DMS114 treated with DMSO at 0.1 percent for 48 hours (cell line): Measurements from ENCODE around the gene AMIGO3.

Experiments
- DNase-seq: peaks from one replicate; lab custom pipeline; 2025; ENCODE audit not compliant: unreplicated experiment; lab: John Stamatoyannopoulos, UW

AMIGO3 gene

GRCh38 chr3:49725906-49726681 is 6.6 kb upstream of the AMIGO3 start:
- DNase-seq, result no peak

- no peak for DNase-seq
These were observed 5.1 kb upstream of the AMIGO3 start for GRCh38 chr3:49724586-49724985.

DNA sequence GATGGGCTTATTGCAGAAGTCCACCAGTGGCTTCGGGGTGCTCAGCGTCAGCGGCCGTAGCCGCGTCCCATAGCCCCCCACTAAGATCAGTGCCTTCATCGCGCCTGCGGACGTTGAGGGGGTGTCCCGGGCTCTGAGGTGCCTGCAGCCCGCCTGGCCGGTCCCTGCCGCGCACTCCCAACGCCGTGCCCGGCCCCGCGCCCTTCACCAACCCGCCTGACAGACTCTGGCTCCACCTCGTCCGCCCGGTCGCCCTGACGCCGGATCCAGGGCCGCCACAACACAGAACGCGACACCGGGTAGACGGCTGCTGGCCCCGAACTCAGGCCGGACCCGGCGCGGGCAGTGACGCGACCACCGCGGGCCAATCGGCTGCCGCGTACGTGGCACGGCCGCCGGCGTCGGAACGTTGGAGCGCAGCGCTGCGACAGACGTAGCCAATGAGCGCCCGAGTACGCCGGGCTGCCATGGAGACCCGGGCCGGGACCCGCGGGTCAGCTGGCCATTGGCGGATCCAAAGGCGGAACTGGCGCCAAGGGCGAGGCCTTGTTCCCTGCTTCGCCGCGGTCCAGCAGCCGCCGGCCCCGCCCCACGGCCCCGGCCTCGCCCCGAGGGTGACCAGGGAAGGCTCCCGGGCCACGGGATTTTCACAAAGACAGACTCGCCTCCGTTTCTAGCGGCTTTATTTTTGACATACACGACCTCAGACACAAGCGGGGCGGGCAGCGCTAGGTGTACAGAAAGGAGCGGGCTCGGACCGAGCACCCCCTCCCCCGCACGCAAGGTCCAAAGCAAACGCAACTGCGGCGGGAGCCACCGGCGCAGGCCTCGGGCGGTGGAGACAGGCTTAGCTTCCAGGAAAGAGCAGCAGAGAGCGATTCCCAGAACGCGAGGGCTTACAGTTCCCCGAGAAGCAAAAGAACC is 4.4 kb upstream of the AMIGO3 start, which contains the start of gene GMPPB:
GMPPB (minus strand) TSS at position 324 of the 924 bp plus-strand sequence; CDS start at position 99, 225 bp downstream.
- DNase-seq, result peak; percentile 88

GRCh38 chr3:49723296-49723627 is 3.8 kb upstream of the AMIGO3 start:
- peak; percentile 5 for DNase-seq

- DNase-seq, result no peak
These were observed 3.4 kb upstream of the AMIGO3 start for GRCh38 chr3:49722896-49723295.

GRCh38 chr3:49721896-49722781 is 2.7 kb upstream of the AMIGO3 start:
- DNase-seq, result no peak

DNA sequence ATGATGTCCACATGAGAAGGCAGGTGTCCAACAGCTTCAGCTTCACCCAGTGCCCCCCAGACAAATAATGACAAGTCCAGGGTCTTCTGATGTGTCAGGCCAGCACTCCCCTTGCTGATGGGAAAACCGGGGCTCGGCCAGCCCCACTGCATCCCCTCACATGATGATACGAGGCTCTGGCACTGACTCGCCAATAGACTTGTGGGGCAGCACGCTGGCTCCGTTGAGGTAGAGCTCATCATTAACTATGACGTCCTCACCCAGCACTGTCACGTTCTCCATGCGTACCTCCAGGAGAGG is 2.1 kb upstream of the AMIGO3 start:
- no peak for DNase-seq

- no peak for DNase-seq
These were observed 1.5 kb upstream of the AMIGO3 start for GRCh38 chr3:49720855-49721595.

DNA sequence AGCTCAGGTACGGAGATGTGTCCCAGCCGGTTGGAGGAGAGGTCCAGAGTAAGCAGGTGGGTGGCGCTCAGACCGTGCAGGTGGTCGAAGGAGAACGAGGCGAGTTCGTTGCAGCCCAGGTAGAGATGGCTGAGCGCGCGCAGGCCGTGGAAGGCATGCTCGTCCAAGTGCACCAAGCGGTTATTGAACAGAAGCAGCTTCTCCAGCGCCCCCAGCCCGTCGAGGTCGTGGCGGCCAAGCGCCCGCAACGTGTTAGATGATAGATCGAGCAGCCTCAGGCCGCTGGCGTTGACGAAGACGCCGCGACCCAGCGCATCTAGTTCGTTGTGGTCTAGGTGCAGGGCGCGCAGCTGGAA is 648 bp downstream of the AMIGO3 start:
- no peak for DNase-seq

- no peak for DNase-seq
These were observed 1.3 kb downstream of the AMIGO3 start for GRCh38 chr3:49717959-49718857.

DNA sequence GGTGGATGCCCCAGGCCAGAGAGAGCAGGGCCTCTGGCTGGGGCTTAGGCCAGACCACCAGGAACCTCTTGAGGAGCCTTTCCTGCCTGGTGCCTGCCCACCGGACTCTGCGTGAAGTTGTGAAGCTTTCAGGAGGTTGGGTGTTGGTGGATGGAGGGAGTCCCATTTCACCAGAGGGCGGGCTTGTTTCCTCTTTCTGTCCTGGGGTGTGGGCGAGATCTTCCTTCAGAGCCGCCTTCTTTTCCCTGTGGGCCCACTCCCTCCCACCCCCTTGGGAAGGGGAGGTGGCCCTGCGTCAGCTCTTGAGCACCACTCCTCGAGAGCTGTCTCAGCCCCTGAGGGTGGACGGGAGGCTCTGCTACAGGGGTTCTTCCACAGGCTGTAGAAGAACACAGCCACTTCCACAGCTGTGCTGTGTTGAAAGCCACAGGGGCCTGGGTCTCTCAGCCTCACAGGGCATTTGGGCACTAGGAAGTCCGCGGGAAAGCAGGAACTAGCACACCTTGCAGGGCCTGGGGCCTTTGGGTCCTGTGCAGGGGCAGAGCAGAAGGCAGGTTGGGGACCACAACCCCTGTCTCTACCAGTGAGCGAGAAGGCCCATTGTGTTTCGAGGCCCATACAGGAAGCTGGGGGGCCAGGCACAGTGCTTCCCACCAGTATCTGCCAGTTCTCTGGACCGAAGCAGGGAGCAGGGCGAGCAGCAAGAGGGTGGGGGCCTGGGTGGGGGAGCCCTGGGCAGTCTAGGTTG is 2.1 kb downstream of the AMIGO3 start:
- DNase-seq, result no peak

- no peak for DNase-seq
These were observed 2.7 kb downstream of the AMIGO3 start for GRCh38 chr3:49716691-49717210.

- DNase-seq, result no peak
These were observed 3.3 kb downstream of the AMIGO3 start for GRCh38 chr3:49716169-49716568.

DNA sequence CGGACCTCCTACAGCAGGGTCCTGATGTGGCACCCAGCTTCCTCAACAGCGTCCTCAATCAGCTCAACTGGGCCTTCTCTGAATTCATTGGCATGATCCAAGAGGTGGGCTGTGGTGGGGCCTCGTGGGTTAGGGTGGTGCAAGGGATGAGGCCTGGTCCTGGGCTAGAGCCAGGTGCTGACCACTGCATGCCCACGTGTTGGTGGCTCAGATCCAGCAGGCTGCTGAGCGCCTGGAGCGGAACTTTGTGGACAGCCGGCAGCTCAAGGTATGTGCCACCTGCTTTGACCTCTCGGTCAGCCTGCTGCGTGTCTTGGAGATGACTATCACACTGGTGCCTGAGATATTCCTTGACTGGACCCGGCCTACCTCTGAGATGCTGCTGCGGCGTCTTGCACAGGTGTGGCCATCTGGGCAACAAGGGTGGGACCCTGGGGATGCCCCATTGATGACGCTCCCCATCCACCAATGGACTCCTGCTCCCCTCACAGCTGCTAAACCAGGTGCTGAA is 3.8 kb downstream of the AMIGO3 start:
- DNase-seq, result no peak

DNA sequence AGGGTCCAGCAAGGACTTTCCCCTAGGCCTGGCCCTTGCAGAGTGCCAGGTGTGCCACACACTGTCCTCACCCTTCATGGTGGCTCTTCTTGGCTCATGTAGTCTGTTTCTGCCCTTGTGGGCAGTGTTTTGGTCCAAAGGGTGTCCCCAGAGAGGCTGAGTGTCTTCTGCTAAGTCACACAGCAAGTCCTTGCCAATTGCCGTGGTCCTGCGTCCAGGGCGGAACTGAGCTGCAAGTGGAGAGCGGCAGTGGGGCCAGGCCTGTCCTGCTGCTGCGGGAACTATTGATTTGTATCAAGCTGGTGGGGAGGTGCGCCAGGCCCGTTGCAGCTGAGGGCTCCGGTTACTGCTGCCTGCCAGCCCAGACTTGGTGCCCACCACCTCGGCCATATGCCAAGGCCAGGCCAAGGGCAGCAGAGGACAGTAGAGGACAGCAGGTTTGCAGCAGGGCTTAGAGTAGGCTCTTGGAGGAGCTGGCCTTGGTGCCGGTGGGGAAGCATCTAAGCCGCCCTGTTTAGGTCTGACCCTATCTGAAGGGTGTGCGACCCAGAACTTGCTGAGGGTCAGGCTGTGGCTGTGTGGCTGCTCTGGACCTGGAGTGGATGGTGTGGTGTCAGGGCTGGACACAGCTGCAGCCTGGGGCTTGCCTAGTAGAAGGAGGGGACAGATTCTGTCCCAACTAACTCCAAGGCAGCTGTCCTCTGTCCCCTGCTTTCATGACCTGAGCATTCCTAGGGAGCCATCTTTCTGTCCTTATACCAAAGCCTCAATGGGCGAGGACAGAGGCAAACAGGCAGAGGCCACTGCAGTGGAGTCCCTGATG is 4.5 kb downstream of the AMIGO3 start:
- DNase-seq, result no peak

DNA sequence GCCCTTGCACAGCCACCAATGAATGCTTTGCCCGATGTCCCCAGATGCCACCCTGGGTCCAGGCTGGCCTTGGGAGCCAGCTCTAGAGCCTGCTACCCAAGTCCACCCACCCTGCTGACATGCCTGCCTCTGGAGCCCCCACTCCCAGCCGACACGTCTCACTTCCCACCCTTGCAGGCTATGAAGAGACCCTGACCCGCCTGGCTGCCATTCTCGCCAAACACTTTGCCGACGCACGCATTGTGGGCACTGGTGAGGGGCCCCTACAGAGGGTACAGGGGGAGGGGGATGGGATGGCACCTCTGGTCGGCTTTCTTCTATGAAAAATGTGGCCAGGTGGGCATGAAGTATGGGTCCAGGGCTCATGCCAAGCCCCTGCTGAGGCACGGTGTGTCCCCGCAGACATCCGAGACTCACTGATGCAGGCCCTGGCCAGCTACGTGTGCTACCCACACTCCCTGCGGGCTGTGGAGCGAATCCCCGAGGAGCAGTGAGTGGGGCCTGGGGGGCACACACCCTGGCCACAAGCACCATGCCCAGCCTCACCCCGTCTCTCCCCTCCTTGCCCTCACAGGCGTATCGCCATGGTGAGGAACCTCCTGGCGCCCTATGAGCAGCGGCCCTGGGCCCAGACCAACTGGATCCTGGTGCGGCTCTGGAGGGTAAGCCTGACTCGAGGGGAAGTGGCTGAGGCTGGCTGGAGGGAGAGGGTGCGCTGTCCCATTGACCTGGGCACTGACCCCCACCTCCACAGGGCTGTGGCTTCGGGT is 6.0 kb downstream of the AMIGO3 start:
- DNase-seq, result no peak
